MM.1S (cell line): ENCODE results near the gene RHBG.

Experiments
- EZH2 ChIP-seq: fragments of 300-600 bp; sonication (generic); optimal IDR thresholded peaks from 2 replicates; pipeline ENCODE3; 2017; ENCODE audit warnings: low read depth, mild to moderate bottlenecking, antibody characterized with exemption, low read length, mixed read lengths
- TF ChIP-seq, protein P1 (sequence below): fragments of 300-600 bp; sonication (generic); IDR thresholded peaks from 2 replicates; pipeline ENCODE4 v1.5.1; 2016; ENCODE audit warnings: antibody characterized with exemption, low read length, mixed read lengths

DNA sequence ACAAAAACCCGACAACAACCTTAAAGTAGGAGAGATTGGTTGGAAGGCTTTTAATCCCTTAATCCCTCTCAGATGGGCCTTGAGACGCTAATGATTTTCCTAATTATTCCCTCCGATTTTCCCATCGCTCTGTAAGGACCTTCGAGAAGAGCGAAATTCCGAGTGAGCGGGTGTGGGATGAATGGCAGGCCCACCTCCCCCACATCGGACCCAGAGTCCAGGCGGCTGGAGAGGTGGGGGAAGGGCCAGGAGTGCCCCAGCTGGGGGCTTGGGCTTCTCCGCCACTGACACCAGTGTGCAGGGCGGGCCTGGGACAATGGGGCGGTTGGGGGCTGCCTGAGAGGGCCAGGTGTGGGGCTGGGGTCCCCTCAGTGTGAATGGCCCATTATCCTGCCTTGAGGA is 23.4 kb downstream of the RHBG start:
- TF ChIP-seq, protein P1, sequence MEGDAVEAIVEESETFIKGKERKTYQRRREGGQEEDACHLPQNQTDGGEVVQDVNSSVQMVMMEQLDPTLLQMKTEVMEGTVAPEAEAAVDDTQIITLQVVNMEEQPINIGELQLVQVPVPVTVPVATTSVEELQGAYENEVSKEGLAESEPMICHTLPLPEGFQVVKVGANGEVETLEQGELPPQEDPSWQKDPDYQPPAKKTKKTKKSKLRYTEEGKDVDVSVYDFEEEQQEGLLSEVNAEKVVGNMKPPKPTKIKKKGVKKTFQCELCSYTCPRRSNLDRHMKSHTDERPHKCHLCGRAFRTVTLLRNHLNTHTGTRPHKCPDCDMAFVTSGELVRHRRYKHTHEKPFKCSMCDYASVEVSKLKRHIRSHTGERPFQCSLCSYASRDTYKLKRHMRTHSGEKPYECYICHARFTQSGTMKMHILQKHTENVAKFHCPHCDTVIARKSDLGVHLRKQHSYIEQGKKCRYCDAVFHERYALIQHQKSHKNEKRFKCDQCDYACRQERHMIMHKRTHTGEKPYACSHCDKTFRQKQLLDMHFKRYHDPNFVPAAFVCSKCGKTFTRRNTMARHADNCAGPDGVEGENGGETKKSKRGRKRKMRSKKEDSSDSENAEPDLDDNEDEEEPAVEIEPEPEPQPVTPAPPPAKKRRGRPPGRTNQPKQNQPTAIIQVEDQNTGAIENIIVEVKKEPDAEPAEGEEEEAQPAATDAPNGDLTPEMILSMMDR, result no peak
- TF ChIP-seq EZH2, result no peak
